H9 (cell line): Measurements from ENCODE around the gene GALNT13. TPM values are rescaled to one million over a fixed set of nuclear protein-coding genes. Genes with fewer than 3 reads are reported as not detected.
A peak's percentile ranks its signal among the peaks of the same experiment; 100 is the strongest.

Source experiments
- DNase-seq: peaks from one replicate; pipeline ENCODE4 v3.0.0-alpha.2; 2017
- H2AFZ ChIP-seq: one replicate; pipeline ENCODE4 v1.6.1; 2013; ENCODE audit warnings: mild to moderate bottlenecking, low read length, control low read depth, moderate library complexity
- H2AK5ac ChIP-seq: 2 replicates; pipeline ENCODE4 v1.6.1; 2013; ENCODE audit warnings: low read length, control low read depth, mixed read lengths; ENCODE audit not compliant: insufficient read length
- H2BK120ac ChIP-seq: one replicate; pipeline ENCODE4 v1.6.1; 2013; ENCODE audit warnings: low read depth, mild to moderate bottlenecking, low read length, control low read depth, inconsistent platforms; ENCODE audit not compliant: poor library complexity, severe bottlenecking
- H2BK12ac ChIP-seq: 2 replicates; pipeline ENCODE4 v1.6.1; 2013; ENCODE audit warnings: low read length, control low read depth, mixed read lengths, low read depth; ENCODE audit not compliant: insufficient read length
- H2BK15ac ChIP-seq: 2 replicates; pipeline ENCODE4 v1.6.1; 2013; ENCODE audit warnings: low read depth, low read length, control low read depth
- H2BK20ac ChIP-seq: one replicate; pipeline ENCODE4 v1.6.1; 2013; ENCODE audit warnings: low read depth, mild to moderate bottlenecking, low read length, control low read depth, inconsistent platforms; ENCODE audit not compliant: poor library complexity, severe bottlenecking
- H2BK5ac ChIP-seq: 2 replicates; pipeline ENCODE4 v1.6.1; 2013; ENCODE audit warnings: low read length, control low read depth, mixed read lengths; ENCODE audit not compliant: insufficient read length
- H3K14ac ChIP-seq: 2 replicates; pipeline ENCODE4 v1.6.1; 2013; ENCODE audit warnings: low read length, control low read depth; ENCODE audit not compliant: insufficient read depth
- H3K18ac ChIP-seq: 2 replicates; pipeline ENCODE4 v1.6.1; 2013; ENCODE audit warnings: low read depth, mild to moderate bottlenecking, mixed read lengths, low read length, control low read depth; ENCODE audit not compliant: insufficient read length
- H3K23ac ChIP-seq: 2 replicates; pipeline ENCODE4 v1.6.1; 2013; ENCODE audit warnings: low read length, control low read depth, mixed read lengths, low read depth; ENCODE audit not compliant: insufficient read length
- H3K23me2 ChIP-seq: 2 replicates; pipeline ENCODE4 v1.6.1; 2013; ENCODE audit warnings: low read depth, mild to moderate bottlenecking, mixed read lengths, low read length, control low read depth; ENCODE audit not compliant: insufficient read length, poor library complexity, severe bottlenecking
- H3K27ac ChIP-seq: 2 replicates; pipeline ENCODE4 v1.5.1; 2013; ENCODE audit warnings: low read length, control low read depth, mixed read lengths, low read depth; ENCODE audit not compliant: insufficient read length
- H3K27me3 ChIP-seq: 2 replicates; pipeline ENCODE4 v1.6.1; 2013; ENCODE audit warnings: low read length, control low read depth, inconsistent platforms; ENCODE audit not compliant: insufficient read depth
- H3K4ac ChIP-seq: 2 replicates; pipeline ENCODE4 v1.6.1; 2013; ENCODE audit warnings: low read depth, mild to moderate bottlenecking, control low read depth, inconsistent platforms, low read length, moderate library complexity
- H3K4me1 ChIP-seq: 2 replicates; pipeline ENCODE4 v1.6.1; 2013; ENCODE audit warnings: low read length, control low read depth, inconsistent platforms; ENCODE audit not compliant: insufficient read depth
- H3K4me2 ChIP-seq: 2 replicates; pipeline ENCODE4 v1.6.1; 2013; ENCODE audit warnings: low read length, control low read depth, mixed read lengths; ENCODE audit not compliant: insufficient read length, insufficient read depth
- H3K56ac ChIP-seq: 2 replicates; pipeline ENCODE4 v1.6.1; 2013; ENCODE audit warnings: low read depth, mild to moderate bottlenecking, mixed read lengths, low read length, control low read depth; ENCODE audit not compliant: insufficient read length
- H3K79me1 ChIP-seq: 2 replicates; pipeline ENCODE4 v1.6.1; 2013; ENCODE audit warnings: low read depth, mild to moderate bottlenecking, moderate library complexity, low read length, control low read depth, inconsistent platforms; ENCODE audit not compliant: insufficient read depth, poor library complexity, severe bottlenecking
- H3K79me2 ChIP-seq: 2 replicates; pipeline ENCODE4 v1.6.1; 2013; ENCODE audit warnings: low read length, control low read depth, inconsistent platforms; ENCODE audit not compliant: insufficient read depth
- H3K9ac ChIP-seq: 2 replicates; pipeline ENCODE4 v1.6.1; 2013; ENCODE audit warnings: low read length, control low read depth, mixed read lengths; ENCODE audit not compliant: insufficient read length; ENCODE audit errors: extremely low read depth
- H3K9me3 ChIP-seq: one replicate; pipeline ENCODE4 v1.6.1; 2013; ENCODE audit warnings: low read depth, low read length, inconsistent platforms; ENCODE audit not compliant: control insufficient read depth
- H3T11ph ChIP-seq: one replicate; pipeline ENCODE4 v1.6.1; 2013; ENCODE audit warnings: mild to moderate bottlenecking, low read length, control low read depth, inconsistent platforms
- H4K20me1 ChIP-seq: one replicate; pipeline ENCODE4 v1.6.1; 2013; ENCODE audit not compliant: control insufficient read depth, insufficient read length, insufficient read depth
- H4K5ac ChIP-seq: 2 replicates; pipeline ENCODE4 v1.6.1; 2013; ENCODE audit warnings: low read depth, mild to moderate bottlenecking, mixed read lengths, low read length, control low read depth; ENCODE audit not compliant: insufficient read length
- H4K8ac ChIP-seq: replicated peaks from 2 replicates; pipeline ENCODE4 v1.6.1; 2013; ENCODE audit warnings: low read length, control low read depth, mixed read lengths, low read depth; ENCODE audit not compliant: insufficient read length
- H4K91ac ChIP-seq: 2 replicates; pipeline ENCODE4 v1.6.1; 2013; ENCODE audit warnings: low read depth, mild to moderate bottlenecking, moderate library complexity, mixed read lengths, low read length, control low read depth; ENCODE audit not compliant: insufficient read length
- H3K27ac Mint-ChIP-seq, 3 experiments: 2 replicates in 2 of 3; 3 replicates in 1 of 3; pipeline ENCODE4 v1.8.0; 2020 to 2021; ENCODE audit warnings: mixed read lengths in 3 of 3, mild to moderate bottlenecking in 1 of 3, moderate library complexity in 1 of 3
- H3K27me3 Mint-ChIP-seq: 2 replicates; pipeline ENCODE4 v1.8.0; 2021; ENCODE audit warnings: low read depth, mild to moderate bottlenecking, moderate library complexity, mixed read lengths
- H3K36me3 Mint-ChIP-seq, 3 experiments: 2 replicates in 2 of 3; 3 replicates in 1 of 3; pipeline ENCODE4 v1.8.0; 2020 to 2021; ENCODE audit warnings: low read depth in 3 of 3, mixed read lengths in 3 of 3; ENCODE audit not compliant: insufficient read depth in 1 of 3
- H3K4me1 Mint-ChIP-seq, 2 experiments: 2 replicates each; pipeline ENCODE4 v1.8.0; 2020; ENCODE audit warnings: mixed read lengths in 2 of 2
- H3K4me3 Mint-ChIP-seq, 2 experiments: 2 replicates in 1 of 2; 3 replicates in 1 of 2; pipeline ENCODE4 v1.8.0; 2020 to 2021; ENCODE audit warnings: mild to moderate bottlenecking in 2 of 2, mixed read lengths in 2 of 2, moderate library complexity in 1 of 2
- H3K9me3 Mint-ChIP-seq, 2 experiments: 2 replicates in 1 of 2; 3 replicates in 1 of 2; pipeline ENCODE4 v1.8.0; 2020; ENCODE audit warnings: mild to moderate bottlenecking in 2 of 2, mixed read lengths in 2 of 2, moderate library complexity in 1 of 2
- WGBS: extraction: QIAGEN DNeasy Blood & Tissue Kit; methylation state at CpG from one replicate; pipeline ENCODE4 v1.1.7; 2013; ENCODE audit warnings: missing lambda C conversion rate, low lambda C conversion rate, mixed read lengths; ENCODE audit not compliant: insufficient read length; ENCODE audit errors: extremely low coverage; 5-methylcytosine and 5-hydroxymethylcytosine counted together
- total RNA-seq: library from RNA; stranded (reverse); gene quantifications from 2 replicates; pipeline ENCODE4 v1.2.1, GENCODE V29; 2021
- TF ChIP-seq, protein P1 (sequence below): fragments of 200-600 bp; sonication (generic); conservative IDR thresholded peaks from 3 replicates; pipeline ENCODE4 v1.8.0; 2021; ENCODE audit warnings: antibody characterized with exemption, mild to moderate bottlenecking

The GALNT13 gene
- total RNA-seq, 1 experiment from 2014 or later, result 6.6 TPM

- Mint-ChIP-seq H3K36me3 (no peaks in the 10 kb centered on the region), H3K9me3 (no peaks in the 10 kb centered on the region), H3K4me3 (no peak overlapping the region), H3K27me3 (no peaks in the 10 kb centered on the region), H3K4me1 (peaks cover 0 to 6% of the 10 kb centered on the region in 2 experiments; a peak in 1 of 4 replicates), H3K27ac (peak overlapping the region in 1 of 3 experiments; percentile 9; a peak in 3 of 7 replicates)
- Histone ChIP-seq H3K23ac (no peak overlapping the region), H2BK120ac (no peak overlapping the region), H3K27me3 (no peaks in the 10 kb centered on the region), H3T11ph (no peak overlapping the region), H2BK20ac (no peak overlapping the region), H3K4ac (no peak overlapping the region), H2BK15ac (no peak overlapping the region), H3K9me3 (no peaks in the 10 kb centered on the region), H4K8ac (no peak overlapping the region), H3K79me2 (no peaks in the 10 kb centered on the region), H3K4me2 (no peak overlapping the region), H3K9ac (no peak overlapping the region), H4K20me1 (no peaks in the 10 kb centered on the region), H3K18ac (no peak overlapping the region), H3K23me2 (no peaks in the 10 kb centered on the region), H3K14ac (no peak overlapping the region), H3K4me1 (no peaks in the 10 kb centered on the region; the same call in 1 of the 2 replicates), H2AK5ac (no peak overlapping the region), H2BK5ac (no peak overlapping the region), H4K5ac (no peak overlapping the region), H3K56ac (no peak overlapping the region), H2AFZ (no peak overlapping the region), H3K27ac (no peak overlapping the region), H2BK12ac (no peak overlapping the region), H4K91ac (no peak overlapping the region), H3K79me1 (no peaks in the 10 kb centered on the region)
- no CpG with 5 or more reads among the region's 1 CpG for WGBS
- TF ChIP-seq, protein P1, sequence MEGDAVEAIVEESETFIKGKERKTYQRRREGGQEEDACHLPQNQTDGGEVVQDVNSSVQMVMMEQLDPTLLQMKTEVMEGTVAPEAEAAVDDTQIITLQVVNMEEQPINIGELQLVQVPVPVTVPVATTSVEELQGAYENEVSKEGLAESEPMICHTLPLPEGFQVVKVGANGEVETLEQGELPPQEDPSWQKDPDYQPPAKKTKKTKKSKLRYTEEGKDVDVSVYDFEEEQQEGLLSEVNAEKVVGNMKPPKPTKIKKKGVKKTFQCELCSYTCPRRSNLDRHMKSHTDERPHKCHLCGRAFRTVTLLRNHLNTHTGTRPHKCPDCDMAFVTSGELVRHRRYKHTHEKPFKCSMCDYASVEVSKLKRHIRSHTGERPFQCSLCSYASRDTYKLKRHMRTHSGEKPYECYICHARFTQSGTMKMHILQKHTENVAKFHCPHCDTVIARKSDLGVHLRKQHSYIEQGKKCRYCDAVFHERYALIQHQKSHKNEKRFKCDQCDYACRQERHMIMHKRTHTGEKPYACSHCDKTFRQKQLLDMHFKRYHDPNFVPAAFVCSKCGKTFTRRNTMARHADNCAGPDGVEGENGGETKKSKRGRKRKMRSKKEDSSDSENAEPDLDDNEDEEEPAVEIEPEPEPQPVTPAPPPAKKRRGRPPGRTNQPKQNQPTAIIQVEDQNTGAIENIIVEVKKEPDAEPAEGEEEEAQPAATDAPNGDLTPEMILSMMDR, result no peak
- DNase-seq, result no peak
Measured at GRCh38 chr2:154231021-154231420, 359.3 kb downstream of the GALNT13 start.
